ENCODE data around the gene CXCL16.
"Not testable (repeated sequence)": the region's sequence is repeated elsewhere in the genome, so short reads cannot be mapped to it uniquely, and the experiment has no call there.

CXCL16 gene

DNA sequence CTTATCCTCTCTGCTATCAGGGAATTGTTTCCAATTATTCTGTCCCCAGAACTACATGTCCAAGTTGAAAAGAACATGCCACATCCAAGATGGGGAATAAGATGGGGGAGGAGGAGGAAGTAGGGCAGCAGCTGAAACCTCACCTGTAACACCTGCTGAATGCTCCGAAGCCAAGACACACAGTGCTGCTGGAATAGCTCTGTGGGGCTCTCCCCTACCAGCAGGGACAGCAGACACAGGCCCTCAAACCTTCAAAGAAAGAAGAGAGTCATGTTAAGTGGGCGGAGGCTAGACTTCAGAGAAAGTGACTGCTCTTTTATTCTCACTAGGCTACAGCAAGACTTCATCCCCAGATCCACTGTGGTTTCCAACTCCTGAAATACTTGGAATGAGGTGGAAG is 49.0 kb downstream of the CXCL16 start:
- no peak for DNase-seq

- DNase-seq = not testable (repeated sequence)
Observed at GRCh38 chr17:4689872-4690271, 49.9 kb downstream of the CXCL16 start.

- not testable (repeated sequence) for DNase-seq
Observed at GRCh38 chr17:4683739-4684138, 56.0 kb downstream of the CXCL16 start.

Measured in NCI-H2227 treated with DMSO at 0.1 percent for 48 hours (cell line).